GM21723 (cell line): Measurements from ENCODE around the gene PPCDC.

ENCODE experiments used
- ATAC-seq: cut with Tn5 transposase; IDR thresholded peaks from one replicate; pipeline ENCODE4 v1.9.1; 2021; ENCODE audit warnings: mild to moderate bottlenecking, moderate library complexity; ENCODE audit not compliant: unreplicated experiment

PPCDC gene

GRCh38 chr15:75043509-75044257 is 20.3 kb downstream of the PPCDC start:
- ATAC-seq = peak; percentile 26

- no peak for ATAC-seq
Measured at GRCh38 chr15:75044258-75044878, 21.0 kb downstream of the PPCDC start.

DNA sequence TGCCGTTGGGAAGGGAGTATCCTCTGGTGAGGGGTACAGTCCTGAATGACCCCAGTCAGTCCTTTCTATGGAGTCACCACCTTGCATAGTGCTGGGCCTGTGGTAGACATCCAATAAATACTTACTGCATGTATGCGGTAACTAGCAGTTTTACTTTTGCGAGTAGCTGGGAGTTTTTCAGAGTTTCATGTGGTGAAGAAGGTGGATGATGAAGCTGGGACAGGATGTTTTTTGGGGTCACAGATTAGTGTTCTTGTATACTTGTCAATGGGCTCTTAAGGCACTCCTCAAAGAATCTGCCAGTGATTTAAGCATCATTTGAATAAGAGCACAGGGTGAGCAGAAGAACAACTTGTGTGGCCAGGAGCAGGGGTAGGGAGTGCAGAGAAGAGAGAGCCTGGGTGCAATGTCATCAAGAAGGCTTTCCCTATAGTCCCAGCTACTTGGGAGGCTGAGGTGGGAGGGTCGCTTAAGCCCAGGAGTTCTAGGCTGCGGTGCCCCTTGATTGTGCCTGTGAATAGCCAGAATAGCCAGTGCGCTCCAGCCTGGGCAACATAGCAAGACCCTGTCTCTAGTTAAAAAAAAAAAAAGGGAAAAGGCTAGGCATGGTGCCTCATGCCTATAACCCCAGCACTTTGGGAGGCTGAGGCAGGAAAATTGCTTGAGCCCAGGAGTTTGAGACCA is 22.1 kb downstream of the PPCDC start:
- ATAC-seq = no peak

DNA sequence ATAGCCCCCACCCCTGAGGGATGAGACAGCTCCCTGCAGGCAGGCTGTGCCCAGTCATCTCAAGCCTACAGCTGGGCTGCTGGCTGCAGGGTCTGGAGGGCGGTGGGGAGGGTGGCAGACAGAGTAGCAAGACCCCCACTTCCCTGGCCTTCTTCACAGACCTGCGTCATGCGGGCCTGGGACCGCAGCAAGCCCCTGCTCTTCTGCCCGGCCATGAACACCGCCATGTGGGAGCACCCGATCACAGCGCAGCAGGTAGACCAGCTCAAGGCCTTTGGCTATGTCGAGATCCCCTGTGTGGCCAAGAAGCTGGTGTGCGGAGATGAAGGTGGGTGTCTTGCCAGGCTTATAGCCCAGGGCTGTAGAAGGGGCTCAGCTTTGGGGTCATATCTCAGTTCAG is 25.0 kb downstream of the PPCDC start:
- ATAC-seq = no peak

- ATAC-seq = no peak
Measured at GRCh38 chr15:75049392-75049791, 26.0 kb downstream of the PPCDC start.

GRCh38 chr15:75050283-75050682 is 26.9 kb downstream of the PPCDC start:
- no peak for ATAC-seq

- no peak for ATAC-seq
Measured at GRCh38 chr15:75051191-75051608, 27.8 kb downstream of the PPCDC start.

- no peak for ATAC-seq
Measured at GRCh38 chr15:75051711-75052110, 28.3 kb downstream of the PPCDC start.

DNA sequence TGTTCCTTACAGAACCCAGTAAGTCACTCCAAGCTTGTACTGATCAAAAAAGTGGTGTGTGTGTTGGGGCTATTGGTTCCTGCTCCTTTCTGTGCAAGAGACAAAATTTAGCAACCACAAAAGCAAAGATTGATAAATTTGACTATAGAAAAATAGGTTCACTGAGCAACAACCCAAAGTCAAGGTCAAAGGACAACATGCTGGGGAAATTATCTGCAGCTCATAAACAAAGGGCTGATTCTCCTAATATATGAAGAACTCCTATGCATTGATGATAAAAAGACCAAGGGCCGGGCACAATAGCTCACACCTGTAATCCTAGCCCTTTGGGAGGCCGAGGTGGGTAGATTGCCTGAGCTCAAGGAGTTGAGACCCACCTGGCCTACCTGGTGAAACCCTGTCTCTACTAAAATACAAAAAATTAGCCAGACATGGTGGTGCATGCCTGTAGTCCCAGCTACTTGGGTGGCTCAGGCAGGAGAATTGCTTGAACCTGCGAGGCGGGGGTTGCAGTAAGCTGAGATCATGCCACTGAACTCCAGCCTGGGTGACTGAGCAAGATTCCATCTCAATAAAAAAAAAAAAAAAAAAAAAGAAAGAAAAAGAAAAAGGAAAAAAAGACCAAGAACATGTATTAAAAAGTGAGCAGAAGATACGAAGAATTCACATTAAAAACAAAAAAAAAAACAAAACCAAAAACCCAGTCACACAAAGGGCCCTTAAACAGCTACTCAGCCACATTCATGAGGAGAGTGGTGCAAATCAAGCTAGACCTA is 29.8 kb downstream of the PPCDC start:
- no peak for ATAC-seq

- no peak for ATAC-seq
Measured at GRCh38 chr15:75053748-75054125, 30.3 kb downstream of the PPCDC start.

DNA sequence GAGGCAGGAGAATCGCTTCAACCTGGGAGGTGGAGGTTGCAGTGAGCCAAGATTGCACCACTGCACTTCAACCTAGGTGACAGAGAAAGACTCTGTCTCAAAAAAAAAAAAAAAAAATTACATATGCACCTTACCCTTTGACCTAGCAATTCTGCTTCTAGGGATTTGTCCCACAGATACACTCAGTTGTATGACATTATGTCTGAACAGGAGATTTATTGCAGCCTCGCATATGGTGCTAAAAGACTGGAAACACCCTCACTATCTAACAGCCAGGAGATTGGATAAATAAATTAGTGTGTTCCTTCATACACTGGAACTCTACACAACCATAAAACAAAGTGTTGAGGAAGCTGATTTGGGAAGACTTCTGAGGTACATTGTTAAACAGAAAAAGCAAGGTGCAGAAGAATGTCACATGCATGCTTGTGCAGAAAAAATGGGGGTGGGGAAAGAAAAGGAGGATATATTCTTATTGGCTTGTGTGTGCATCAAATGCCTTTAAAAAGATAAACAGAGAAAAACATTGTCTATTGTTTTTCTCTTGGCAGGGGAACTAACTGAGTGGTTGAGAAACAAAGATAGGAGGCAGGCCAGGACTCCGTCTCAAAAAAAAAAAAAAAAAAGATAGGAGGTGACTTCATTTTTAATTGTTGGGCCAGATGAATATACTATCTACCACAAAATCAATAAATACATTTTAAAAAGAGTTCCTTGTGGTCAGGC is 30.9 kb downstream of the PPCDC start:
- no peak for ATAC-seq

DNA sequence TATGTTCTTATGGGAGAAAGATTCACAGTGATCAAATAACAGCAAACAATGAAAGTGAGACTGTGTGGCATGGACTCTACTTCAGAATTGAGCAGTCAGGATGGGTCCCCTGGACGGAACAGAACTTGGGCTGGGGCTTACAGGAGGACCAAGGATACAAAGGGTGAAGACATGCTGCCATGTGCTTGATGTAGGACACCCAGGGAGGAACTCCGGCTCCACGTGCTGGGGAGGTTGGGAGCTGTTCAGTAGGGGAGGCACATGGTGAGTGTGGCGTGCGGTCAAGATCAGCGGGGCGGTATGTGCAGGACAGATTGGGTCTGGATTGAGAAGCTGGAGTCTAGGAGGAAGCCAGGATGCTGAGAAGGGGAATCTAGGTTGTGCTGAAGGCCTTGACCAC is 32.6 kb downstream of the PPCDC start:
- no peak for ATAC-seq

DNA sequence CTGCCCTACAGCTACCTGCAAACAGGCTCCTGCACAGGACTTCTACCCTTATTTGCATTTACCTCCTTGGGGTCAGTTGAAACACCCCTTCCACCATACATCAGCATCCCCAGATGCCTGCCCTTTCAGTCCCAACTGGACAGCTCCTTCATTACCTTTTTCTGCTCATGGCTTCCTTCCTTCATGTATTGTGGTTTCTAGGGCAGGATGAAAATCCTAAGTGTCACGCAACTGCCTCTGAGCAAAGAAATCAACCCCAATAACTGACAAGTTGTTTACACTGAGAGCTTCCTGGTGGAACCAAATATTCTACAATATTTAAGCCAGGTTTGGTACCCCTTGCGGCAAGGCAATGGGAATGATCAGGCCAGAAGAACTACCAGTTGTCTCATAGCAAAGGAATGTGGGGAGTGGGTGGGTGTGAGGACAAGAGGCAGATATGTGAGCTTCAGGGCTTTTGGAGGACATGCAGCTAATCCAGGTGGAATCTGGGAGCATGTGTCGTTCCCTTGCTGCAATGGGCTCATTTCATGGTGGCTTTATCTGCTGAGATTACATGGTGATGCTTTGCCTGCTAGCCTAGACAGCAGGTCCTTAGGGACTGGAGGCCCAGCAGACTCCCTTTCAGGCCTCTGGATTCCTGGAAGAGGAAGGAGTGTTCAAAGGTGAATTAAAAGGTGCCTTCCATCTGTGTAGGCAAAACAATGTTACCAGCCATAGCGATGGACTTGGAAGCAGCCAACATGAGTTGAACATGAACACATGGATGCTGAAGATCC is 34.9 kb downstream of the PPCDC start:
- no peak for ATAC-seq

GRCh38 chr15:75059607-75060006 is 36.2 kb downstream of the PPCDC start:
- ATAC-seq = no peak

DNA sequence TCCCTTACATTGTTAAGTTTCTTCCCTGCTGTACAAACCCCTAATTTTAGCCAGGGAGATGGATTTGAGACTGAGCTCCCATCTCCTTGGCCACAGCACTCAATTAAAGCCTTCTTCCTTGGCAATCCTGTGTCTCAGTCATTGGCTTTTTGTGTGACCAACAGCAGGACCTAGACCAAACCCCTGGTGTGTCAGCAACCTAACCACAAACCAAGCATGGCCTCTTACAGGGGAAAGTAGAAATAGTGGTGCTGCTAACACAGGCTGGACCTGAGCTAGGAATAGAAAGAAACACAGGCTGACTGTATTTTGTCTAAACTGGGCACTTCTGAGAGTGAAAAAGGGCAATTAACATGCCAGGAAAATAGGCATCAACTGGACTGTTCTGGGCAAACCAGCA is 37.9 kb downstream of the PPCDC start:
- ATAC-seq = peak; percentile 79

- ATAC-seq = no peak
Measured at GRCh38 chr15:75062706-75063105, 39.3 kb downstream of the PPCDC start.

- no peak for ATAC-seq
Measured at GRCh38 chr15:75063338-75063737, 39.9 kb downstream of the PPCDC start.

DNA sequence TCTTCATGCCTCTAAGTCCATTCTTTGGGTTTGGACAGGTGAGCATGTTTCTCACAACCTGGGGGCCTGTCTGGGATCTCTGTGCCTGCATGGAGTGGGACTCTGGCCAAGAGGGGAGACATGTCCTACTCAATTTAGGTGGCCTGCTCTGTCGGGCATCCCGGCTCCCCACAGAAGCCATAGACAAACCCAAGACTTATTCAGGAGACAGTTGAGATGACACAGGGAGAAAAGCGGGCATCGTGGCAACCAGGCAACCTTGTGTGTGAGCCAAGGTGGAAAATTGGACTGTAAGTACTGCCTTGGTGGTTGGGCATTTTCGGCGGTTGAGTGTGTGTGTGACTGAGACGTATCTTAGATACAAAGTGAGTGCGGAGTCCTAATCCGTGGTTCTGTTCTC is 40.5 kb downstream of the PPCDC start:
- ATAC-seq = no peak

GRCh38 chr15:75064846-75065245 is 41.5 kb downstream of the PPCDC start:
- no peak for ATAC-seq

DNA sequence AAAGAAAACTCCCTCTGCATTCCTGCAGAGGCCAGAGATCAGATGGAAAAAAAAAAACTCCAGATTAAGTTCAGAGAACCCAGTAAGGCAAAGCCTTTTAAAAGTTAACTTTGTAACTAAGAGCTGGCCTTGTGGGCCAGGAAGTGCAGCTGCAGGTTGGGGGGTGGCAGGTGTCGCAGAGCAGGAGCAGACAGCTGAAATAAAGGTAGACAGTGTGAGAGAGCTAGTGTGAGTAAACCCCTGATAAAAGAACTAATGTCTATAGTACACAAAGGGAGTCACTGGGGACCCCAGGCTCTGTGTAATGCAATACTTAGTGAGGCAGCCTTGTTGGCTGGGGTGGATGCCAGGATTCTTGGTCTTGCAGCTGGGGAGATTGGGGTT is 42.1 kb downstream of the PPCDC start:
- no peak for ATAC-seq
